ENCODE results near the gene TRIP11. TPM values are rescaled to one million over a fixed set of nuclear protein-coding genes. Genes with fewer than 3 reads are reported as not detected.

Gene TRIP11
- total RNA-seq, 2 donors from 2014 or later, result 47.8 to 53.9 TPM

Other genes starting within 250 kb of the TRIP11 start
- 10 to 100 TPM in 1 of 2 donors, 1 to 10 TPM in 1; 6.9 to 12.0 TPM for gene TC2N, start 172.5 kb downstream of the TRIP11 start, total RNA-seq
- gene FBLN5, start 92.4 kb downstream of the TRIP11 start, total RNA-seq, result not detected
- gene ATXN3, start 66.5 kb upstream of the TRIP11 start, total RNA-seq, result 10 to 100 TPM; 22.3 to 27.2 TPM
- 10 to 100 TPM; 69.6 to 95.5 TPM for gene NDUFB1, start 81.6 kb upstream of the TRIP11 start, total RNA-seq
- 10 to 100 TPM; 65.0 to 71.9 TPM for gene CPSF2, start 81.9 kb upstream of the TRIP11 start, total RNA-seq

Measured in natural killer cell treated with Interleukin-12 subunit alpha and Interleukin-12 subunit beta and Interleukin-15 and Interleukin-18, amount 100 ng/mL, for 72 hours (primary cell).